ENCODE measurements around the gene GOPC. TPM values are rescaled to one million over a fixed set of nuclear protein-coding genes. Genes with fewer than 3 reads are reported as not detected.

Gene GOPC
- total RNA-seq, 1 donor from 2014 or later, result 31.8 TPM

DNA sequence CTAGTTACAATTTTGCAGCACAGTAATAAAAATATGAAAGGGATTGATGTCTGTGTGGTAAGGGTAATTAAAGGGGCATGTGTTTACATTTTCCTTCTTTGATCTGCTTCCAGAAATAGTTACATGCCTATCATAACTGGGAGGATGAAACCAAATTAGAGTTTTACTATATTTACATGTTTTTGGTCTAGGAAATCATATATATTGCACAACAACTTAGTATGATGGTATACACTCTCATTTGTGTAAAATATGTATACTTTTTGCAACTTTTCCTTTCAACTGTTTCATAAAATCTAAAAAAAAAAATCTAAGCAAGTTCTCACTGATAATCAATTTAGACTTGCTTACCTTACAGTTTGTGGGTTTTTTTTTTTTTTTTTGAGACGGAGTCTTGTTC lies 87.7 kb downstream of the GOPC start:
- H3K4me3 Mint-ChIP-seq (ENCODE audit: unreplicated experiment), result no peak overlapping the region
- H3K27me3 Mint-ChIP-seq (ENCODE audit: unreplicated experiment), result peaks cover 4% of the 10 kb centered on the region
- peaks cover 45% of the 10 kb centered on the region for H3K36me3 Mint-ChIP-seq (ENCODE audit: low read depth, unreplicated experiment)
- no peak for TF ChIP-seq CTCF (IDR thresholded peaks at IDR 0.05; ENCODE audit: unreplicated experiment)
- H3K9me3 Mint-ChIP-seq (ENCODE audit: unreplicated experiment), result no peaks in the 10 kb centered on the region
- H3K27ac Mint-ChIP-seq (ENCODE audit: unreplicated experiment), result no peak overlapping the region
- peaks cover 43% of the 10 kb centered on the region for H3K4me1 Mint-ChIP-seq (ENCODE audit: unreplicated experiment)
- no peak for DNase-seq (ENCODE audit: low spot score)

- no peak for TF ChIP-seq CTCF (IDR thresholded peaks at IDR 0.05; ENCODE audit: unreplicated experiment)
- Mint-ChIP-seq H3K27me3 (ENCODE audit: unreplicated experiment) (peaks cover 4% of the 10 kb centered on the region), H3K36me3 (ENCODE audit: low read depth, unreplicated experiment) (peaks cover 49% of the 10 kb centered on the region), H3K9me3 (ENCODE audit: unreplicated experiment) (no peaks in the 10 kb centered on the region), H3K27ac (ENCODE audit: unreplicated experiment) (no peak overlapping the region), H3K4me1 (ENCODE audit: unreplicated experiment) (peaks cover 46% of the 10 kb centered on the region), H3K4me3 (ENCODE audit: unreplicated experiment) (no peak overlapping the region)
- no peak for DNase-seq (ENCODE audit: low spot score)
Observed at GRCh38 chr6:117513778-117514365, 88.4 kb downstream of the GOPC start.

DNA sequence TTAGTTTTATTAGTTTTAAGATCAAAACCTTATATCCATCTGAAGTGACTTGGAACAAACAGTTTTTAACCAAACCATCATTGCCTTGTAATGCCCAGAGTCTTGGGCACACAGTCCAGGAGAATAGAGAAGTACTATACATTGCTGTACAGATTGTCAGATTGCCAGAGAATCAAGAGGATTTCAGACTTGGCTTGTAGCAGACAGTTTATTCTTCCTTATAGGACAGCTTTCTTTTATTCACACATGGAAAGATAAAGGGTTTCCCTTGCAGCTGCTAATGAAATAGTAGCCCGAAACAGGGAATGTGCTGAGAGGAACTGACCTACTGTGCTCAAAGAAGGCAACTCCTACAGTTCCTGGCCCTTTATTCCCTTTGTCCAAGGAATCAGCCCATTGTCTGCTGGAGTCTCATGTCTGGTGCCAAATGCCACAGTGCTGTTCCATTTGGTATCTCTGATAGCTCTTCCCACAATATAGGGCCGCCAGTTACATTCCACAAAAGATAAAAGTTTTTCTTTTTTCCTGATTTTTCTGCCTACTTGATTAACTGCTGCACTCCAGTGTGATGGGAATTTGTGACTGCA lies 89.2 kb downstream of the GOPC start:
- H3K4me1 Mint-ChIP-seq (ENCODE audit: unreplicated experiment), result peaks cover 46% of the 10 kb centered on the region
- H3K36me3 Mint-ChIP-seq (ENCODE audit: low read depth, unreplicated experiment), result peaks cover 49% of the 10 kb centered on the region
- H3K27me3 Mint-ChIP-seq (ENCODE audit: unreplicated experiment), result peaks cover 4% of the 10 kb centered on the region
- no peak overlapping the region for H3K4me3 Mint-ChIP-seq (ENCODE audit: unreplicated experiment)
- no peaks in the 10 kb centered on the region for H3K9me3 Mint-ChIP-seq (ENCODE audit: unreplicated experiment)
- no peak overlapping the region for H3K27ac Mint-ChIP-seq (ENCODE audit: unreplicated experiment)
- DNase-seq (ENCODE audit: low spot score), result no peak
- no peak for TF ChIP-seq CTCF (IDR thresholded peaks at IDR 0.05; ENCODE audit: unreplicated experiment)

- Mint-ChIP-seq H3K27me3 (ENCODE audit: unreplicated experiment) (peaks cover 4% of the 10 kb centered on the region), H3K4me3 (ENCODE audit: unreplicated experiment) (no peak overlapping the region), H3K9me3 (ENCODE audit: unreplicated experiment) (no peaks in the 10 kb centered on the region), H3K36me3 (ENCODE audit: low read depth, unreplicated experiment) (peaks cover 40% of the 10 kb centered on the region), H3K27ac (ENCODE audit: unreplicated experiment) (no peak overlapping the region), H3K4me1 (ENCODE audit: unreplicated experiment) (peaks cover 46% of the 10 kb centered on the region)
- no peak for DNase-seq (ENCODE audit: low spot score)
- no peak for TF ChIP-seq CTCF (IDR thresholded peaks at IDR 0.05; ENCODE audit: unreplicated experiment)
Observed at GRCh38 chr6:117512056-117512828, 90.1 kb downstream of the GOPC start.

Other genes with a start within 250 kb of the GOPC start
- 0.05 TPM for gene ROS1, start 176.6 kb downstream of the GOPC start, total RNA-seq (ENCODE audit: unreplicated experiment)
- gene DCBLD1, start 119.8 kb downstream of the GOPC start, total RNA-seq (ENCODE audit: unreplicated experiment), result 203 TPM
- 29.9 TPM for gene NUS1, start 73.0 kb upstream of the GOPC start, total RNA-seq (ENCODE audit: unreplicated experiment)